AG09309 (cell line): ENCODE measurements around the gene ANXA3.
"Not testable (repeated sequence)": the region's sequence is repeated elsewhere in the genome, so short reads cannot be mapped to it uniquely, and the experiment has no call there.

Experiments
- DNase-seq: peaks from one replicate; pipeline ENCODE4 v3.0.0-alpha.2; 2010; ENCODE audit warnings: low read depth
- H3K4me3 ChIP-seq: 2 replicates; pipeline ENCODE4 v1.5.1; 2011; ENCODE audit warnings: mild to moderate bottlenecking, low read depth, low read length, moderate library complexity; ENCODE audit not compliant: control insufficient read depth
- CTCF ChIP-seq: IDR thresholded peaks from 2 replicates; pipeline ENCODE4 v1.5.1; 2011; ENCODE audit warnings: mild to moderate bottlenecking, low read depth, low read length, inconsistent platforms; ENCODE audit not compliant: insufficient read depth, control insufficient read depth; ENCODE audit errors: missing control alignments

The ANXA3 gene

GRCh38 chr4:78551420-78552351 is at the start of gene ANXA3:
ANXA3 (plus strand) TSS chr4:78551770; CDS start chr4:78554474, 2,704 bp downstream.
- peak within 1 kb of the TSS; percentile 39 for H3K4me3 ChIP-seq
- no peak for DNase-seq
- TF ChIP-seq CTCF, result no peak

- not testable (repeated sequence) for DNase-seq, H3K4me3 ChIP-seq
Observed at GRCh38 chr4:78506260-78506659, 45.3 kb upstream of the ANXA3 start.

GRCh38 chr4:78509043-78509442 is 42.5 kb upstream of the ANXA3 start:
- no peak for TF ChIP-seq CTCF
- no peak for DNase-seq
- no peak overlapping the region for H3K4me3 ChIP-seq

- DNase-seq, result no peak
- no peak for TF ChIP-seq CTCF
- H3K4me3 ChIP-seq, result no peak overlapping the region
Observed at GRCh38 chr4:78510108-78510507, 41.5 kb upstream of the ANXA3 start.

GRCh38 chr4:78510681-78511080 is 40.9 kb upstream of the ANXA3 start:
- no peak overlapping the region for H3K4me3 ChIP-seq
- DNase-seq, result no peak
- TF ChIP-seq CTCF, result no peak

GRCh38 chr4:78512357-78512920 is 39.1 kb upstream of the ANXA3 start:
- DNase-seq, result no peak
- TF ChIP-seq CTCF, result no peak
- no peak overlapping the region for H3K4me3 ChIP-seq

- no peak for TF ChIP-seq CTCF
- no peak for DNase-seq
- H3K4me3 ChIP-seq, result no peak overlapping the region
Observed at GRCh38 chr4:78513411-78513975, 38.1 kb upstream of the ANXA3 start.
